Natural killer cell treated with Interleukin-12 subunit alpha and Interleukin-12 subunit beta and Interleukin-15 and Interleukin-18, amount 100 ng/mL, for 72 hours (primary cell): ENCODE results near the gene NKX2-8. TPM values are rescaled to one million over a fixed set of nuclear protein-coding genes. Genes with fewer than 3 reads are reported as not detected.
"Not testable (repeated sequence)": the region's sequence is repeated elsewhere in the genome, so short reads cannot be mapped to it uniquely, and the experiment has no call there.

ENCODE experiments used
- ATAC-seq, 2 donors: fragments of 150-1000 bp; cut with Tn5 transposase in 1 of 2; sonication (Bioruptor Pico), chemical (Tn5 transposase) in 1 of 2; 2 replicates each; pipeline ENCODE4 v1.10.0; 2021
- DNase-seq: peaks from one replicate; pipeline ENCODE4 v3.0.0; 2022; ENCODE audit warnings: low spot score
- H3K27ac Mint-ChIP-seq, 2 donors: 1 replicate in 1 of 2; 2 replicates in 1 of 2; pipeline ENCODE4 v1.8.0; 2022; ENCODE audit warnings: mixed read lengths in 2 of 2, mild to moderate bottlenecking in 1 of 2, moderate library complexity in 1 of 2
- H3K27me3 Mint-ChIP-seq, 2 donors: 1 replicate in 1 of 2; 2 replicates in 1 of 2; pipeline ENCODE4 v1.8.0; 2022; ENCODE audit warnings: mixed read lengths in 2 of 2
- H3K36me3 Mint-ChIP-seq: one replicate; pipeline ENCODE4 v1.8.0; 2022; ENCODE audit warnings: mixed read lengths
- H3K4me1 Mint-ChIP-seq, 2 donors: 1 replicate in 1 of 2; 2 replicates in 1 of 2; pipeline ENCODE4 v1.8.0; 2022; ENCODE audit warnings: low read depth in 2 of 2, mixed read lengths in 2 of 2, mild to moderate bottlenecking in 1 of 2
- H3K4me3 Mint-ChIP-seq: one replicate; pipeline ENCODE4 v1.8.0; 2022; ENCODE audit warnings: mixed read lengths
- H3K9me3 Mint-ChIP-seq: 2 replicates; pipeline ENCODE4 v1.8.0; 2022; ENCODE audit warnings: mixed read lengths
- total RNA-seq, 2 donors: library from RNA; stranded (reverse); gene quantifications; one replicate each; pipeline ENCODE4 v1.2.3, GENCODE V29; 2022

Gene NKX2-8
- total RNA-seq, 2 donors from 2014 or later = not detected

GRCh38 chr14:36553656-36554260 lies 28.7 kb downstream of the NKX2-8 start:
- no peak for ATAC-seq
- Mint-ChIP-seq H3K4me1 (peaks cover 0 to 4% of the 10 kb centered on the region in 2 donors), H3K27me3 (peaks cover 0 to 14% of the 10 kb centered on the region in 2 donors), H3K4me3 (no peak overlapping the region), H3K36me3 (no peaks in the 10 kb centered on the region), H3K27ac (no peak overlapping the region), H3K9me3 (no peaks in the 10 kb centered on the region)
- no peak for DNase-seq

GRCh38 chr14:36550899-36551298 lies 31.5 kb downstream of the NKX2-8 start:
- no peaks in the 10 kb centered on the region for H3K36me3 Mint-ChIP-seq
- H3K27me3 Mint-ChIP-seq = peaks cover 0 to 6% of the 10 kb centered on the region in 2 donors
- no peaks in the 10 kb centered on the region for H3K9me3 Mint-ChIP-seq
- ATAC-seq (no peak), DNase-seq (no peak)
- H3K4me3 Mint-ChIP-seq = no peak overlapping the region
- no peaks in the 10 kb centered on the region for H3K4me1 Mint-ChIP-seq
- no peak overlapping the region for H3K27ac Mint-ChIP-seq

- H3K9me3 Mint-ChIP-seq, H3K27me3 Mint-ChIP-seq, ATAC-seq, H3K36me3 Mint-ChIP-seq, H3K4me3 Mint-ChIP-seq, H3K27ac Mint-ChIP-seq, H3K4me1 Mint-ChIP-seq, DNase-seq: not testable (repeated sequence)
Observed at GRCh38 chr14:36544280-36544679, 38.1 kb downstream of the NKX2-8 start.

- no peak overlapping the region for H3K4me3 Mint-ChIP-seq
- no peaks in the 10 kb centered on the region for H3K36me3 Mint-ChIP-seq
- DNase-seq = no peak
- peaks cover 19% of the 10 kb centered on the region for H3K9me3 Mint-ChIP-seq
- peaks cover 3 to 23% of the 10 kb centered on the region in 2 donors for H3K27me3 Mint-ChIP-seq
- H3K4me1 Mint-ChIP-seq = no peaks in the 10 kb centered on the region
- H3K27ac Mint-ChIP-seq = no peak overlapping the region
- ATAC-seq = no peak
Observed at GRCh38 chr14:36538051-36538450, 44.4 kb downstream of the NKX2-8 start.

Other genes with a start within 250 kb of the NKX2-8 start
- not detected for gene NKX2-1, start 62.4 kb downstream of the NKX2-8 start, total RNA-seq
- gene PAX9, start 79.2 kb upstream of the NKX2-8 start, total RNA-seq = not detected